Measurements from ENCODE around the gene PILRB. TPM values are rescaled to one million over a fixed set of nuclear protein-coding genes. Genes with fewer than 3 reads are reported as not detected.
"Not testable (repeated sequence)": the region's sequence is repeated elsewhere in the genome, so short reads cannot be mapped to it uniquely, and the experiment has no call there.

The PILRB gene
- 3.4 and 10.8 TPM in 2 replicates for total RNA-seq

GRCh38 chr7:100358027-100358856, at the start of gene PILRB:
Gene PILRB, plus strand, starts transcription at chr7:100358117. Its CDS starts 186 bp downstream, at chr7:100358303.
- no peak for DNase-seq (ENCODE audit: low read depth, low spot score)

DNA sequence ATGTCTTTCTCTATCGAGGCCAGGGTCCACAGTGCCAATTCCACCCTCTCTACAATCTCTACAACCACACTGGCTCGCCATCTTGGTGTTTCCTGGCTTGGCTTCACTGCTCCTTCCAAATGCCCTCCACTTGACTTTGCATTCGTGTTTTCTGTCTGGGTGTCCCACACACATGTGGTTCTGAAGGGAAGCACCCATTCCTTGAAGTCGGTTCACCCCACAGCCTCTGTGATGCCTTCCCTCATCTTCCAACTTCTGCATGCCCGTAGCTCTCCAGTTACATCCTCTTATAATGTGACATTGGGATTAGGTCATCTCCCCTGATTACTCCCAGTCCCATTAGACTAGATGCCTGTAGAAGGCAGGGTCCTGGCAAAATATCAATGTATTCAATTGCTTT, 39.6 kb upstream of the PILRB start:
- DNase-seq (ENCODE audit: low read depth, low spot score): not testable (repeated sequence)

DNA sequence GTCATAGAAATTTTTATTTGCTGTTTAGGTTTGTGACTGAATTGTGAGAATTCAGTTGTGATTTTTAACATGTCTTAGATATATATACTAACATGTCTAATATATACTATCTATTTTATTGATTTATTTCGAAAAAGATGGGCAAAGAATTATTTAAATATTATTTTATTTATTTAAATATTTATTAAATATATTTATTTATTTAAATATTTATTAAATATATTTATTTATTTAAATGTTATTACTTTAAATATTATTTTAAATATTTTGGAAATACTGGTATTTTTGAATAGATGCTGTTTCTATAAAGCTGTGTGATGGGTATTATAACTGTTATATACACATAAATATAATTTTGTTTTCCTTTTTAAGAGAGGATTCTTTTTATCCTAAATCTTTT, 36.3 kb upstream of the PILRB start:
- DNase-seq (ENCODE audit: low read depth, low spot score): not testable (repeated sequence)

GRCh38 chr7:100324194-100324593, 33.7 kb upstream of the PILRB start:
- not testable (repeated sequence) for DNase-seq (ENCODE audit: low read depth, low spot score)

- not testable (repeated sequence) for DNase-seq (ENCODE audit: low read depth, low spot score)
These were observed 32.2 kb upstream of the PILRB start for GRCh38 chr7:100325671-100326070.

DNA sequence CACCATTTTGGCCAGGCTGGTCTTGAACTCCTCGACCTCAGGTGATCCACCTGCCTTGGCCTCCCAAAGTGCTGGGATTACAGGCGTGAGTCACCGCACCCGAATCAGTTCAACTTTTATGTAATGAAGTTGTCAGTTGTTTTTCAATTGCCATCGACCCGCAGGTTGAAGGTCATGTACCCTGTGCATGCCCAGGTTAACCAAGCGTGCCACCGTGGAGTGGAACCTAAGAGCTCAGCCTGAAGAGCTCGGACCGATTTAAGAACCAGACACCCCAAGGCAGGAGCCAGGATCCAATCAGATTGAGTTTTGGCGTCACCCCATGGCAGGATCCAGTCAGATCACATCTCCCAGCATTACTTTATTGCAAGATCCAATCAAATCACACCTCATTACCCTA, 31.0 kb upstream of the PILRB start:
- not testable (repeated sequence) for DNase-seq (ENCODE audit: low read depth, low spot score)

DNA sequence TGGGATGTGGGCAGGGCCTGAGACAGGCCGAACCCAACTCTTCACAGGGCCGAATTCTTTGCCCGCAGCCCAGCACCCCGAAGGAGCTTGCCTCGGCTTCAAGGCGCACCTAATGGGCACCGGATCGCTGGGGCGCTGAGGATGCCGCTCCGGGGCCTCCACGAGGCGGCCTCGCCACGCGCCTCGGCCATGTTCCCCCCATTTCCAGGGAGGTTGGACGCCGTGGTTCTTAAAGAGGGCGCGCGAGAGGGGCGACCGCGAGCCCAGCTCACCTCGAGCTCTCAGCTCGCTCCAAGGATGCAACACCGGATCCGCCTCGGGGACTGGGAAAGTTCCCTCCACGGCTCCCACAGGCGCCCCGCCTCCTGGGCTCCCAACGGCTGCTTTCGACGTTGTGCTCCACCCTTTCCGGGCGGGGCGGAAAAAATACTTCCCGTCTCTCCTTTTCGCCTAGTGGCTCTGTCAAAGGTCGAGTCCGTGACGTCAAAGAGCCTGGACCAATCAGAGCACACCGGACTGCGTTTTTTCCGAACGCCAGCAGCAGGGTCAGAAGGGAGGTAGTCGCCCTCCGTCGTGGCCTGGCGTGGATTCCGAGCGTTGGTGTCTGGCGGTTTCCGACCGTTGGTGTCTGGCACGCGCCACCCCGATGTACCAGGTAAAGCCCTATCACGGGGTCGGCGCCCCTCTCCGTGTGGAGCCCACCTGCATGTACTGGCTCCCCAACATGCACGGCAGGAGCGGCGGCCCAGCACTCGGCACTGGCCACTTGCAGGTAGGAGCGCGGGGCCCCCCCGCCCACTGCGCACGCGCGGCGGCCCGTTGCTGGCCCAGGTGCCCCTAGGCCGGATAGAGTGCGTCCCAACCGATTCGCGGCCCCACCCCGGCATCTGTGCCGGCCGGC, 22.1 kb upstream of the PILRB start:
- DNase-seq (ENCODE audit: low read depth, low spot score): peak; percentile 79

DNA sequence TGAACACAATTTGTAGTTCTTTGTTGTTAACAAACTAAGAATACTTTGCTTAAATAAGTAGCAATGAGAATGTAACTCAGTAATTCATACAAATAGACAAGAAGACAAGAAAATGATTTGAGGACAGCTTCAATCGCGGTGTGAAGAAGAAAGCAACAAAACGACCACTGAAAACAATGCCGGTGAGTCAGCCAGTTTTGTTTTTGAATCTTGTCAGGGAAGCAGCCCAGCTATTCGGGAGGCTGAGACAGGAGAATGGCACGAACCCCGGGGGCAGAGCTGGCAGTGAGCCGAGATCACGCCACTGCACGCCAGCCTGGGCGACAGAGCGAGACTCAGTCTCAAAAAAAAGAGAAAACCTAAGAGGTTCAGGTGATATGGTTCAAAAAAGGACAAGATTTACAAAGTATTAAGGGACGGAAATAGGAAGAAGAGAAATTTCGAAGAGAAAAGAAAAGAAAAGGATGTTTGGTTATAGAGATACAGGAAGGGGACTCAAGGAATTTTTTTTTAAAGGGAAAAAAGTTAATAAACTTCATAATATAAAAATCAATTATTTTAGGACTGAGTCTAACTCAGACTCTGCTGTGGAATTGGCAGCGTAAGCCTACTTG, 19.7 kb upstream of the PILRB start:
- peak; percentile 59 for DNase-seq (ENCODE audit: low read depth, low spot score)

- DNase-seq (ENCODE audit: low read depth, low spot score): not testable (repeated sequence)
These were observed 16.6 kb upstream of the PILRB start for GRCh38 chr7:100341286-100341685.

DNA sequence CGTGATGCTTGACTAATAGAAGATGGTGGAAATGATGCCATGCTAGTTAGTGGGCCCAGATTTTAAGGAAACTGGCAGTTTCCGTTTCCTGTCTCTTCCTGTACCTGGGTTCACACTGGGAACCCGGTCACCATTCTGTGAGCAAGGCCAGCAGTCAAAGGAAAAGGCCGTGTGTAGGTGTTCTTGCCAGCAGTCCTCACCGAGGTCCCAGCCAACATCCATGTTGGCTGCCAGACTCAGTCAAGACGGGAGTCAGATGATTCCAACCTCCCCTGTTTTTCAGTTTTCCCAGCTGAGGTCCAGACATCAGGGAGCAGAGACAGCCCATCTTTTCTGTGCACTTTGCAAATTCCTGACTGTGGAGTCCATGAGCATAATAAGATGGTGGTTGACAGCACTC, 15.2 kb upstream of the PILRB start:
- DNase-seq (ENCODE audit: low read depth, low spot score): no peak

DNA sequence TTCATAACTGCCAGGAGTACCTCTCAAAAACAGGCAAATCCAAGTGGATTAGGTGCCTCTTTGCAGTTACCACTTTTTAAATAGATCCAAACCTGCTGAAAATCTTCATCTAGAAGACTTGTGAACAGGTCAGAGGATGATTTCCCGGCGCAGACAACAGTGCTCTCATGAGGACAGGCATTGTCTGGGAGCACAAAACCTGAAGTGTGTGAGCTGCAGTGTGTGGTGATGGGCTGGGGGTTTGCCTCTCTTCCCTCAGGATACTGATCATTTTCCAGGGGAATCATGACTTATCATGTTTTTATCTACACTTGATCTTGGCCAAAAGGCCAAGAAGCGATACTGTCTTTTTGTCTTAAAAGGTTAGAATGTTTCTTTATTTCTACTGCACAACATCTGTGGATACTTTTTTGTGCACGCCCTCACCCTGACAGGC, 13.8 kb upstream of the PILRB start:
- not testable (repeated sequence) for DNase-seq (ENCODE audit: low read depth, low spot score)

- DNase-seq (ENCODE audit: low read depth, low spot score): peak; percentile 44
These were observed 13.2 kb upstream of the PILRB start for GRCh38 chr7:100344560-100345287.

- not testable (repeated sequence) for DNase-seq (ENCODE audit: low read depth, low spot score)
These were observed 12.6 kb upstream of the PILRB start for GRCh38 chr7:100345288-100345672.

- DNase-seq (ENCODE audit: low read depth, low spot score): no peak
These were observed 11.0 kb upstream of the PILRB start for GRCh38 chr7:100346921-100347320.

- DNase-seq (ENCODE audit: low read depth, low spot score): no peak
These were observed 9.1 kb upstream of the PILRB start for GRCh38 chr7:100348805-100349204.

DNA sequence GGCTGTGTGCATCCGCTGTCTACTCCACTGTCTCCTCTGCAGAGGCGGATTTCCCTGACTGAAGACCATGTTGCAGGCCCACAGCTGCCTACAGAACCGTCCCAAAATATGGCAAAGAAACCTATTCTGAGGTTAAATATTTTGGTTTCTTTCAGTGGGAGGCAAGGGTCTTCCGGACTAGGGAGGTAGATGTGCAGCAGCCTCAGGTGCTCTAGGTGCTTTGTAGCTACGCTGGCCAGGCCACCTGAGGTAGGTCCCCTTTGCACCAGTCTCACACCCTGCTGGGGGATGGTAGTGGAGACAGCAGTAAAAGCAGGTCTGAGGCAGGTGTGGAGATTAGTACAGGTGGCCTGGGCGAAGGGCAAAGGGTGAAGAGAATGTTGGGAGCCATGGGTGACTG, 8.2 kb upstream of the PILRB start:
- DNase-seq (ENCODE audit: low read depth, low spot score): no peak

GRCh38 chr7:100351657-100352058, 6.3 kb upstream of the PILRB start:
- no peak for DNase-seq (ENCODE audit: low read depth, low spot score)

DNA sequence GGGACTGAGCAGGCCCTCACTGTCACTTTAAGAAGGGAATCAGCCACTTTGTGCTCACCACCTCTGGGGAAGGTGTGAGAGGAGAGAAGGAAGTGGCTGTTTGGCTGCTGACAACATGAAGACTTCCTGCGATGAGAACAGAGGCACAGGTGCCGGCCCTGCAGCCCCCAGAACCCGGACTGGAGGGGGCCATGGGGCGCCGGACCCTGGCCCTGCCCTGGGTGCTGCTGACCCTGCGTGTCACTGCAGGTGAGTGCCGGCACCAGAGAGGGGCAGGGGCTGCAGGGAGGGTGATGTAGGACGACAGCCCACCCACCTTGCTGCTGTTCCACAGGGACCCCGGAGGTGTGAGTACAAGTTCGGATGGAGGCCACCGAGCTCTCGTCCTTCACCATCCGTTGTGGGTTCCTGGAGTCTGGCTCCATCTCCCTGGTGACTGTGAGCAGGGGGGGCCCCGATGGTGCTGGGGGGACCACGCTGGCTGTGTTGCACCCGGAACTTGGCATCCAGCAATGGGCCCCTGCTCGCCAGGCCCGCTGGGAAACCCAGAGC, 5.6 kb upstream of the PILRB start:
- DNase-seq (ENCODE audit: low read depth, low spot score): not testable (repeated sequence)

DNA sequence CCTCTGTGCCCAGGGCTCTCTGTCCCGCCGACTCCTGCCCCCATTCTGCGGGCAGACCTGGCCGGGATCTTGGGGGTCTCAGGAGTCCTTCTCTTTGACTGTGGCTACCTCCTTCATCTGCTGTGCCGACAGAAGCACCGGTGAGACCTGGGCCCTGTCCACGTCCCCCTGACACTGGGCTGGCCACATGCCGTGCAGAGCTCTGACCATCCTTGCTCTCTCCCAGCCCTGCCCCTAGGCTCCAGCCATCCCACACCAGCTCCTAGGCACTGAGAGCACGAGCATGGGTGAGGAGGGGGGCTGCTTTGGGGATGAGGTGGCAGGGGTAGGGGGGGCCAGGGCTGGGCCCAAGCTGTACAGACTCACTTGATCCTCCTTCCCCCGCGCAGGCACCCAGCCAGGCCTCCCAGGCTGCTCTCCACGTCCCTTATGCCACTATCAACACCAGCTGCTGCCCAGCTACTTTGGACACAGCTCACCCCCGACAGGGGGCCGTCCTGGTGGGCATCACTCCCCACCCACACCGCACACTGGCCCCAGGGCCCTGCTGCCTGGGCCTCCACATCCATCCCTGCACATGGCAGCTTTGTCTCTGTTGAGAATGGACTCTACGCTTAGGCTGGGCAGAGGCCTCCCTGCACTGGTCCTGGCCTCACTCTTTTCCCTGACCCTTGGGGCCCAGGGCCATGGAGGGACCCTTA, 4.8 kb upstream of the PILRB start:
- no peak for DNase-seq (ENCODE audit: low read depth, low spot score)

GRCh38 chr7:100353685-100354330, 4.1 kb upstream of the PILRB start:
- no peak for DNase-seq (ENCODE audit: low read depth, low spot score)
